BLaER1 treated with 17β-estradiol and CSF1 and Interleukin-3, amounts not matched to agents 10 nM and 100 nM (cell line): ENCODE results near the gene PRKG1.

Source experiments
- H3K27ac ChIP-seq, 11 experiments: shearing (Covaris generic); formaldehyde crosslinking; 2 replicates each; pipeline ENCODE4 v1.8.1; 2022
- H3K27me3 ChIP-seq, 11 experiments: shearing (Covaris generic); formaldehyde crosslinking; 2 replicates each; pipeline ENCODE4 v1.8.1; 2022
- H3K36me3 ChIP-seq, 11 experiments: shearing (Covaris generic); formaldehyde crosslinking; 2 replicates each; pipeline ENCODE4 v1.8.1; 2022
- H3K4me1 ChIP-seq, 10 experiments: shearing (Covaris generic); formaldehyde crosslinking; 2 replicates each; pipeline ENCODE4 v1.8.1; 2022
- H3K4me2 ChIP-seq, 11 experiments: shearing (Covaris generic); formaldehyde crosslinking; 2 replicates each; pipeline ENCODE4 v1.8.1; 2022
- H3K4me3 ChIP-seq, 10 experiments: shearing (Covaris generic); formaldehyde crosslinking; 2 replicates each; pipeline ENCODE4 v1.8.1; 2022
- H3K9ac ChIP-seq, 11 experiments: shearing (Covaris generic); formaldehyde crosslinking; 2 replicates each; pipeline ENCODE4 v1.8.1; 2022
- H3K9me3 ChIP-seq, 11 experiments: shearing (Covaris generic); formaldehyde crosslinking; replicated peaks in 1 of 11; 2 replicates each; pipeline ENCODE4 v1.8.1; 2022
- H4K20me1 ChIP-seq, 11 experiments: shearing (Covaris generic); formaldehyde crosslinking; 2 replicates each; pipeline ENCODE4 v1.8.1; 2022
- Cebpa-rat ChIP-seq, 11 experiments: shearing (Covaris generic); IDR thresholded peaks; 2 replicates each; pipeline ENCODE4 v1.8.1; 2022

PRKG1 gene

DNA sequence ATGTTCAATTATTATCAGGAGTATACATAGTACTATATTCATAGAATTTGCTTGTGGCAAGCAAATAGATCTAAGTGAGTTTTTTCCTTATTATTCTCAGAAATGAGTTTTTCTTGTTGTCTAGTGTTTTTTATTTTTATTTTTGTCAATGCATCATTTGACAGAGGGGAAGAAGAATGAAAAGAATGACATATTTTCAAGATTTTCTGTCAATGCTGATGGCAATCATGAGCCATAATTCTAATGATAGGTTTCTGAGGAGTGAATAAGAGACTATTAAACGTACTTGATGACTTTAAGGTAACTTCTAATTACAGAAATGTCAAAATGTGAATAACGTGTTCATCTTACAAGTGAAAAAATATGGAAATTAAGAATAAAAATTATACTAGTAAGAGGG lies 769.7 kb downstream of the PRKG1 start:
- no peaks in the 10 kb centered on the region for H3K9me3 ChIP-seq
- H3K4me3 ChIP-seq = no peak overlapping the region
- no peak overlapping the region for H3K27ac ChIP-seq
- H3K36me3 ChIP-seq = no peaks in the 10 kb centered on the region
- peaks cover 0 to 11% (median 5%) of the 10 kb centered on the region in 10 experiments; a peak in 17 of 20 replicates for H3K4me1 ChIP-seq
- no peak for TF ChIP-seq Cebpa-rat (IDR thresholded peaks at IDR 0.05)
- H3K27me3 ChIP-seq = no peaks in the 10 kb centered on the region
- no peaks in the 10 kb centered on the region for H4K20me1 ChIP-seq
- H3K9ac ChIP-seq = no peak overlapping the region
- H3K4me2 ChIP-seq = no peak overlapping the region

DNA sequence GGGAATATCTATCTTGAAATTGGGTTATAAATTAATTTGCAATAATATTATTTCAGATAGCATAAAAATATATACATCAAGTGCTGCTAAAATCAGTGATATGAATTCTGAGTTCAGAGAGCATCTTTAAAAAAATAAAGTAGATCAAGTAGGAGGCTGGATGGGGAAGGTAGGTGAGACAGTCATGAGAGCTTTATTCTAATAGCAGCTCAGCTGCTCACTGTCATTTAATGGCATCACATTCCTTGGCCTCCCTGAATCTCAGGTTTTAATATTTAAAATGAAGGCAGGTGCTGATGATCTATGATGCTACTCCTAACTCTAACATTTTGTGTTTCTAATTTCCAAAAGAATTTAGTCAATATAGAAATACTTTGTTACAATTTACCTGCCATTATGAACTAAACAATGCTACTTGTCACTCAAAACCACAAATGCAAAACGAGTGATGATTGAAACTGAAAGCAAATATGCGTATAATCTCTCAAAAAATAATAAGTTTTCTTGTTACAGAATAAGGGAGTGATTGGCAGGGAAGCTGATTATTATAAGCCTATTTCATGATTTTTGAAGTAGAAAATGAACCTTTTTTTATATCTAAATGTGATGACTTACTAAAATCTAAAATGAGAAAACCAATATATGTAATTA lies 772.7 kb downstream of the PRKG1 start:
- H3K4me3 ChIP-seq = no peak overlapping the region

DNA sequence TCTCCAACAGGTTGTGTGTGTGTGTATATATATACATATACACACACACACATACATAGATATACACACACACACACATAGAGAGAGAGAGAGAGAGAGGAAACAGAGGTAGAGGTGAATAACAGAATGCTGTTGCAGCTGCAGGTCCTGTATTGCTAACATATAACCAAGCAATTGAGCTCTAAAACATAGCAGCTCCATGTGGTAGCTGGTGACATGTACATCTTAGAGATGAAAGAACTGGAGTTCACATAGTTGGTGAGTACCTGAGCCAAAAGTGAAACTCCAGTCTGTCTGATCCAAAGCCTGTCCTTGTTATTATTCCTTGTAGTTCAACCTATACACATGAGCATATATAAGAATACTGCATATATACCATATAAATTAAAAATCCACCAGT lies 778.0 kb downstream of the PRKG1 start:
- Histone ChIP-seq H3K9ac (no peak overlapping the region), H3K27me3 (no peaks in the 10 kb centered on the region), H3K27ac (no peak overlapping the region), H3K36me3 (no peaks in the 10 kb centered on the region), H3K9me3 (peaks cover 0 to 7% (median 0%) of the 10 kb centered on the region in 11 experiments; a peak in 2 of 22 replicates), H3K4me1 (peaks cover 0 to 6% (median 0%) of the 10 kb centered on the region in 10 experiments; a peak in 1 of 20 replicates), H3K4me2 (no peak overlapping the region), H4K20me1 (no peaks in the 10 kb centered on the region), H3K4me3 (no peak overlapping the region)
- no peak for TF ChIP-seq Cebpa-rat (IDR thresholded peaks at IDR 0.05)

More for the DNA sequence above, 772.7 kb downstream of the PRKG1 start:
- Histone ChIP-seq H3K27ac (no peak overlapping the region), H3K9ac (no peak overlapping the region), H3K9me3 (no peaks in the 10 kb centered on the region), H3K36me3 (no peaks in the 10 kb centered on the region), H3K4me1 (no peaks in the 10 kb centered on the region), H3K27me3 (no peaks in the 10 kb centered on the region), H4K20me1 (no peaks in the 10 kb centered on the region), H3K4me2 (no peak overlapping the region)
- TF ChIP-seq Cebpa-rat (IDR thresholded peaks at IDR 0.05) = no peak

DNA sequence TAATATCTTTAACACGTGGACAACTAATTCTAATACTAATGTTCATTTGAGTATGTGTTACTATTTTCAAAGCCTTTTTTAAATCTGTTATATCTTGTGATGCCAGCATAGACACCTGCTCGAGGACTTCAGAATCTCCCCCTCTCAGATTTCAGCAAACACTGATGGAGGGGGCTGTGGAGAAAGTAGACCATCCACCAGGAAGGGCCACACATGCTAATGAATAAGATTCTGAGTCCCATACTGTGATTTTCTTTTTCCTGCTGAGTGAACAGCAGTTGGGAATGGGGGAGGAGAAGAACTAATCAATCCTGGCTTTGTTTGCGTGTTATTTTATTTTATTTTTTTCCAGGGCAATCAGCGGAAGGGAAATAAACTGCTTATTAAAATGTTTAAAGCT lies 783.0 kb downstream of the PRKG1 start:
- Histone ChIP-seq H3K27ac (no peak overlapping the region), H3K4me3 (no peak overlapping the region), H3K27me3 (no peaks in the 10 kb centered on the region), H3K4me2 (no peak overlapping the region), H3K4me1 (peaks cover 7 to 45% (median 12%) of the 10 kb centered on the region in 10 experiments; a peak in 19 of 20 replicates), H4K20me1 (no peaks in the 10 kb centered on the region), H3K9me3 (peaks cover 0 to 7% (median 0%) of the 10 kb centered on the region in 11 experiments; a peak in 3 of 22 replicates), H3K36me3 (no peaks in the 10 kb centered on the region), H3K9ac (no peak overlapping the region)
- TF ChIP-seq Cebpa-rat (IDR thresholded peaks at IDR 0.05) = no peak

GRCh38 chr10:51860257-51860656 lies 786.0 kb downstream of the PRKG1 start:
- 0 out of 22 replicates have a peak, but pooled peaks of 1 of the 11 experiments have one; percentile 11 for TF ChIP-seq Cebpa-rat (IDR thresholded peaks at IDR 0.05)
- Histone ChIP-seq H3K27me3 (no peaks in the 10 kb centered on the region), H3K9ac (peak overlapping the region in 4 of 11 experiments; percentile 23 to 63 (median 42); a peak in 4 of 22 replicates), H4K20me1 (no peaks in the 10 kb centered on the region), H3K4me2 (peak overlapping the region; percentile 11 to 73 (median 55); a peak in 20 of 22 replicates), H3K9me3 (peaks cover 0 to 7% (median 0%) of the 10 kb centered on the region in 11 experiments; a peak in 3 of 22 replicates), H3K4me1 (peaks cover 7 to 53% (median 12%) of the 10 kb centered on the region in 10 experiments; a peak in 19 of 20 replicates), H3K4me3 (no peak overlapping the region), H3K36me3 (no peaks in the 10 kb centered on the region), H3K27ac (peak overlapping the region in 6 of 11 experiments; percentile 44 to 82 (median 68); a peak in 11 of 22 replicates)

- H4K20me1 ChIP-seq = no peaks in the 10 kb centered on the region
- TF ChIP-seq Cebpa-rat (IDR thresholded peaks at IDR 0.05) = no peak
- no peaks in the 10 kb centered on the region for H3K27me3 ChIP-seq
- H3K4me2 ChIP-seq = peak overlapping the region in 6 of 11 experiments; percentile 55 to 73 (median 66); a peak in 10 of 22 replicates
- peaks cover 7 to 53% (median 12%) of the 10 kb centered on the region in 10 experiments; a peak in 19 of 20 replicates for H3K4me1 ChIP-seq
- peaks cover 0 to 5% (median 0%) of the 10 kb centered on the region in 11 experiments; a peak in 3 of 22 replicates for H3K9me3 ChIP-seq
- no peaks in the 10 kb centered on the region for H3K36me3 ChIP-seq
- peak overlapping the region in 6 of 11 experiments; percentile 44 to 82 (median 68); a peak in 9 of 22 replicates for H3K27ac ChIP-seq
- peak overlapping the region in 1 of 11 experiments; percentile 53; a peak in 2 of 22 replicates for H3K9ac ChIP-seq
- no peak overlapping the region for H3K4me3 ChIP-seq
These were observed 786.8 kb downstream of the PRKG1 start for GRCh38 chr10:51861051-51861450.

DNA sequence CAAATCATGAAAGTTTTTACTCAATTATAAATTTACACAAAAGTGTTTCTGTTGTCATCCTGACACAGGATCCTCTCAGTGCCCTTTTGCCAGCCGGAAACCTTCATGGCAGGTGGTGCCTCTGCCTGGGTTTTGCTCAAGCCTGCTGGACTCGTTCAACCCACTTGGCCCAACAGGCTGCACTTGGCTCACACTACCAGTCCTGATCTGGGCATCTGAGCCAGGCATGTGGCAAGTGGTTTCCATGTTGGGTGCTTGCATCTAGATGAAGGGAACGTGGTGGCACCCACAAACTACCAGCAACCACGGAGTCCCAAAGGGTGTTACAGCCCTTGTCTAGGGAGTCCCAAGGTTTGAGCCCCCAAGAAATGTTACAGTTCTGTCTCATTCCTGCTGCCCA lies 787.4 kb downstream of the PRKG1 start:
- Histone ChIP-seq H3K9me3 (peaks cover 0 to 5% (median 0%) of the 10 kb centered on the region in 11 experiments; a peak in 1 of 22 replicates), H3K27me3 (no peaks in the 10 kb centered on the region), H3K36me3 (no peaks in the 10 kb centered on the region), H4K20me1 (no peaks in the 10 kb centered on the region), H3K4me2 (peak overlapping the region in 3 of 11 experiments; percentile 69 to 73 (median 70); a peak in 6 of 22 replicates), H3K4me1 (peaks cover 7 to 53% (median 12%) of the 10 kb centered on the region in 10 experiments; a peak in 19 of 20 replicates), H3K4me3 (no peak overlapping the region), H3K9ac (no peak overlapping the region), H3K27ac (peak overlapping the region in 4 of 11 experiments; percentile 53 to 82 (median 67); a peak in 4 of 22 replicates)
- no peak for TF ChIP-seq Cebpa-rat (IDR thresholded peaks at IDR 0.05)

DNA sequence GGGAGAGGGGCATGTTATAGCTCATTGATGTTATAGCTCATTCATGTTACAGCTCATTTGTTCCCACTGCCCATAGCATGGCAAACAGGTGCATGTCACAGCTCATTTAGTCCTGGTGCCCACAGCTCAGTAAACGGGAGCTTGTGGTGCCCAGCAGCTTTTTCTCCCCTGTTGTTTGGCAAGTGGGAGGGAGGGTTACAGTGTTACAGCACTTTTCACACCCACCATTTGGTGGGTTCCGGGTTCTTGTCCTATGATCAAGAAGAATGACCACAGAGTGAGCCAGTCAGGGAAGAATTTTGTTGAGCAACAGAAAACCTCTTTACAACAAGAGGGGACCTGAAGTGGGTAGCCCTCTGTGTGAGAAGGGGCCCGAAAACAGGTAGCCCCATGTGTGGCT lies 787.9 kb downstream of the PRKG1 start:
- Histone ChIP-seq H3K27ac (peak overlapping the region in 4 of 11 experiments; percentile 53 to 82 (median 67); a peak in 4 of 22 replicates), H3K4me2 (peak overlapping the region in 3 of 11 experiments; percentile 69 to 73 (median 70); a peak in 5 of 22 replicates), H3K27me3 (no peaks in the 10 kb centered on the region), H4K20me1 (no peaks in the 10 kb centered on the region), H3K36me3 (no peaks in the 10 kb centered on the region), H3K4me1 (peaks cover 7 to 53% (median 12%) of the 10 kb centered on the region in 10 experiments; a peak in 19 of 20 replicates), H3K9ac (no peak overlapping the region), H3K9me3 (peaks cover 0 to 5% (median 0%) of the 10 kb centered on the region in 11 experiments; a peak in 1 of 22 replicates), H3K4me3 (no peak overlapping the region)
- TF ChIP-seq Cebpa-rat (IDR thresholded peaks at IDR 0.05) = no peak

GRCh38 chr10:51867956-51868355 lies 793.7 kb downstream of the PRKG1 start:
- Histone ChIP-seq H3K36me3 (no peaks in the 10 kb centered on the region), H3K27ac (no peak overlapping the region), H3K9ac (no peak overlapping the region), H3K4me1 (peaks cover 0 to 14% (median 0%) of the 10 kb centered on the region in 10 experiments; a peak in 4 of 20 replicates), H3K9me3 (no peaks in the 10 kb centered on the region), H4K20me1 (no peaks in the 10 kb centered on the region), H3K4me3 (no peak overlapping the region), H3K27me3 (no peaks in the 10 kb centered on the region), H3K4me2 (no peak overlapping the region)
- no peak for TF ChIP-seq Cebpa-rat (IDR thresholded peaks at IDR 0.05)
